Neutrophil (primary cell): ENCODE results near the gene MT1A.
"Not testable (repeated sequence)": the region's sequence is repeated elsewhere in the genome, so short reads cannot be mapped to it uniquely, and the experiment has no call there.

Source experiments
- H3K27ac ChIP-seq: fragments of 200-600 bp; sonication (generic); 2 replicates; pipeline ENCODE4 v1.5.1; 2016; ENCODE audit warnings: mild to moderate bottlenecking, moderate library complexity
- H3K27me3 ChIP-seq: fragments of 200-600 bp; sonication (generic); 2 replicates; pipeline ENCODE4 v1.6.0; 2016; ENCODE audit warnings: mild to moderate bottlenecking
- H3K36me3 ChIP-seq: fragments of 200-600 bp; sonication (generic); 2 replicates; pipeline ENCODE4 v1.5.1; 2017
- H3K4me1 ChIP-seq, 2 experiments: fragments of 200-600 bp in 1 of 2; sonication (generic) in 1 of 2; 1 replicate in 1 of 2; 2 replicates in 1 of 2; pipeline versions ENCODE4 v1.5.1 to v1.6.1; 2013 to 2016; ENCODE audit warnings: low read depth in 1 of 2, low read length in 1 of 2, mild to moderate bottlenecking in 1 of 2, moderate library complexity in 1 of 2; ENCODE audit not compliant: control insufficient read depth in 1 of 2, insufficient read depth in 1 of 2
- H3K4me3 ChIP-seq, 2 experiments: fragments of 200-600 bp in 1 of 2; sonication (generic) in 1 of 2; 1 replicate in 1 of 2; 2 replicates in 1 of 2; pipeline ENCODE4 v1.5.1; 2013 to 2016; ENCODE audit warnings: low read depth in 1 of 2, low read length in 1 of 2, mild to moderate bottlenecking in 1 of 2, moderate library complexity in 1 of 2
- H3K9me3 ChIP-seq: fragments of 200-600 bp; sonication (generic); 2 replicates; pipeline ENCODE4 v1.5.1; 2016
- CTCF ChIP-seq: fragments of 200-600 bp; sonication (generic); IDR thresholded peaks from 2 replicates; pipeline ENCODE4 v1.5.1; 2016; ENCODE audit warnings: antibody characterized with exemption

MT1A gene

GRCh38 chr16:56669840-56670619 is 31.6 kb downstream of the MT1A start:
- H3K36me3 ChIP-seq, result no peaks in the 10 kb centered on the region
- no peak overlapping the region for H3K4me3 ChIP-seq
- no peak for TF ChIP-seq CTCF
- peaks cover 100% of the 10 kb centered on the region for H3K27me3 ChIP-seq
- no peaks in the 10 kb centered on the region for H3K9me3 ChIP-seq
- no peak overlapping the region for H3K27ac ChIP-seq
- no peaks in the 10 kb centered on the region for H3K4me1 ChIP-seq

GRCh38 chr16:56670620-56670934 is 32.1 kb downstream of the MT1A start:
- Histone ChIP-seq H3K4me3 (no peak overlapping the region), H3K4me1 (no peaks in the 10 kb centered on the region), H3K27me3 (peaks cover 100% of the 10 kb centered on the region), H3K36me3 (no peaks in the 10 kb centered on the region), H3K27ac (no peak overlapping the region), H3K9me3 (no peaks in the 10 kb centered on the region)
- TF ChIP-seq CTCF, result no peak

- H3K27me3 ChIP-seq, result peaks cover 100% of the 10 kb centered on the region
- H3K36me3 ChIP-seq, H3K9me3 ChIP-seq, H3K4me1 ChIP-seq, H3K4me3 ChIP-seq, H3K27ac ChIP-seq: not testable (repeated sequence)
Observed at GRCh38 chr16:56671691-56672090, 33.2 kb downstream of the MT1A start.

- H3K9me3 ChIP-seq, H3K27ac ChIP-seq, H3K4me1 ChIP-seq, H3K4me3 ChIP-seq, H3K36me3 ChIP-seq: not testable (repeated sequence)
- peaks cover 100% of the 10 kb centered on the region for H3K27me3 ChIP-seq
Observed at GRCh38 chr16:56672171-56672570, 33.7 kb downstream of the MT1A start.

GRCh38 chr16:56672761-56673536 is 34.5 kb downstream of the MT1A start:
- Histone ChIP-seq H3K9me3 (no peaks in the 10 kb centered on the region), H3K4me3 (no peak overlapping the region), H3K4me1 (no peaks in the 10 kb centered on the region), H3K27ac (no peak overlapping the region), H3K27me3 (peaks cover 100% of the 10 kb centered on the region), H3K36me3 (no peaks in the 10 kb centered on the region)
- no peak for TF ChIP-seq CTCF

- no peaks in the 10 kb centered on the region for H3K9me3 ChIP-seq
- peaks cover 97% of the 10 kb centered on the region for H3K27me3 ChIP-seq
- no peaks in the 10 kb centered on the region for H3K36me3 ChIP-seq
- no peak overlapping the region for H3K4me3 ChIP-seq
- no peak for TF ChIP-seq CTCF
- no peak overlapping the region for H3K27ac ChIP-seq
- H3K4me1 ChIP-seq, result peaks cover 0 to under 1% of the 10 kb centered on the region in 2 experiments
Observed at GRCh38 chr16:56673921-56674320, 35.5 kb downstream of the MT1A start.

- H3K36me3 ChIP-seq, H3K27ac ChIP-seq, H3K4me3 ChIP-seq, H3K9me3 ChIP-seq, H3K4me1 ChIP-seq: not testable (repeated sequence)
- H3K27me3 ChIP-seq, result peaks cover 90% of the 10 kb centered on the region
Observed at GRCh38 chr16:56674570-56674969, 36.1 kb downstream of the MT1A start.
